ENCODE results near the gene MRM2.

Gene MRM2

GRCh38 chr7:2283074-2283473 lies 41.1 kb upstream of the MRM2 start:
- POLR2A ChIA-PET, result no interaction called here
- CTCF ChIA-PET, result no interaction called here
- no peak for DNase-seq (ENCODE audit: extremely low spot score)
- TF ChIP-seq CTCF (IDR thresholded peaks at IDR 0.05; ENCODE audit: control extremely low read depth, extremely low read depth, low read depth, missing control alignments), result no peak

- no peak for DNase-seq (ENCODE audit: extremely low spot score)
- ChIA-PET CTCF (interaction anchor here (1.5 kb wide), 1 partner anchor 22 kb away, joined by 4 read pairs; no protein-coding TSS in a partner anchor), POLR2A (no interaction called here)
- no peak for TF ChIP-seq CTCF (IDR thresholded peaks at IDR 0.05; ENCODE audit: control extremely low read depth, extremely low read depth, low read depth, missing control alignments)
Observed at GRCh38 chr7:2282185-2282751, 40.3 kb upstream of the MRM2 start.

GRCh38 chr7:2281541-2281940 lies 39.5 kb upstream of the MRM2 start:
- TF ChIP-seq CTCF (IDR thresholded peaks at IDR 0.05; ENCODE audit: control extremely low read depth, extremely low read depth, low read depth, missing control alignments), result no peak
- DNase-seq (ENCODE audit: extremely low spot score), result no peak
- POLR2A ChIA-PET, result no interaction called here
- CTCF ChIA-PET, result interaction anchor here (1.2 to 1.5 kb wide), 2 partner anchors 21 to 33 kb away, joined by 3 to 4 read pairs; no protein-coding TSS in a partner anchor

GRCh38 chr7:2280424-2280823 lies 38.4 kb upstream of the MRM2 start:
- CTCF ChIA-PET, result interaction anchor here (1.2 to 1.5 kb wide), 3 partner anchors 8 to 31 kb away, joined by 3 to 4 read pairs (median 4); no protein-coding TSS in a partner anchor
- TF ChIP-seq CTCF (IDR thresholded peaks at IDR 0.05; ENCODE audit: control extremely low read depth, extremely low read depth, low read depth, missing control alignments), result no peak
- POLR2A ChIA-PET, result no interaction called here
- no peak for DNase-seq (ENCODE audit: extremely low spot score)

GRCh38 chr7:2279896-2280295 lies 37.9 kb upstream of the MRM2 start:
- ChIA-PET POLR2A (no interaction called here), CTCF (interaction anchor here (0.6 to 1.5 kb wide), 3 partner anchors 8 to 64 kb away, joined by 3 to 4 read pairs (median 4); no protein-coding TSS in a partner anchor)
- TF ChIP-seq CTCF (IDR thresholded peaks at IDR 0.05; ENCODE audit: control extremely low read depth, extremely low read depth, low read depth, missing control alignments), result no peak
- no peak for DNase-seq (ENCODE audit: extremely low spot score)

- CTCF ChIA-PET, result no interaction called here
- POLR2A ChIA-PET, result no interaction called here
- no peak for TF ChIP-seq CTCF (IDR thresholded peaks at IDR 0.05; ENCODE audit: control extremely low read depth, extremely low read depth, low read depth, missing control alignments)
- DNase-seq (ENCODE audit: extremely low spot score), result no peak
Observed at GRCh38 chr7:2278026-2278425, 36.0 kb upstream of the MRM2 start.

Data from GM10248 (cell line).